HG03520 (cell line): ENCODE measurements around the gene TAF1D.
"Not testable (repeated sequence)": the region's sequence is repeated elsewhere in the genome, so short reads cannot be mapped to it uniquely, and the experiment has no call there.

Experiments used
- ATAC-seq: cut with Tn5 transposase; IDR thresholded peaks from one replicate; pipeline ENCODE4 v1.9.1; 2021; ENCODE audit warnings: mild to moderate bottlenecking, moderate library complexity; ENCODE audit not compliant: unreplicated experiment

TAF1D gene

DNA sequence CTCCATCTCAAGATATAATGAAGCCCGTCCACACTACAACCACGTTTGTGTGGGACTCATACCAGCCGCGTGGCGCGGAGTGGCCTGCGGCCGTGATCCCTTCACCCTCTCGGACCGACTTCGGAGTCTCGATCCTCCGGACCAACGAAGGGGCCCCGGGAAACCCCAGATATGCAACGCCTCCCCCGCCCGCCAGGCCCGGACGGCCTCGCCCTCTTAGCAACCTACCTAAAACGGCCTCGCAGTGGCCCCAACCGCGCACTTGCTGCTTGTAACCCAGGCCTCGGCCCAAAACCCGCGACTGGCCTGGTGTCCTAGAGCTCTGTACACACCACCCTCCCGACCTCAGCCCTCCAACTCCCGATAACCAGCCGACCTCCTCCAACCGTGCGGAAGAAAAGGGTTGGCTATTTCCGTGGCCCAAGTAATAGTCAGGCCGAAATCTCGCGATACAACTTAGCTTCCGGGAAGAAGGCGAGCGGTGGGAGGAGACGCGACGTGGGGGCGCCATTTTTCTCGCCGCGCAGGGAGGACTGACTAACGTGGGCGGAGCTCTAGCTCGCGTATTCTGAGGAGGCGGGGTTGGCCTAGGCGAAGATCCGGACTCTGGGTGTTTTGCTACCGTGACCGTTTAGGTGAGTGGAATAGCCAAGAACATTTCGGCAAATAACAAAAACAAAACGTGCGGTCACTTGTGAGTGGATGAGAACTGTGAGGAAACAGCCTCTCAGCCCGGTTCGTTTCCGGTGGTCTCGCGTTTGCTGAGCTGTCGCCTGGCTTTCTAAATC is at the start of gene TAF1D, which contains the start of gene C11orf54:
Gene TAF1D (minus strand): TSS at position 402 of the 788 bp plus-strand sequence. CDS start 2,191 bp downstream, outside the sequence.
Gene C11orf54 (plus strand): TSS at position 579 of the 788 bp plus-strand sequence. CDS start 5,722 bp downstream, outside the sequence.
- ATAC-seq: peak; percentile 82

DNA sequence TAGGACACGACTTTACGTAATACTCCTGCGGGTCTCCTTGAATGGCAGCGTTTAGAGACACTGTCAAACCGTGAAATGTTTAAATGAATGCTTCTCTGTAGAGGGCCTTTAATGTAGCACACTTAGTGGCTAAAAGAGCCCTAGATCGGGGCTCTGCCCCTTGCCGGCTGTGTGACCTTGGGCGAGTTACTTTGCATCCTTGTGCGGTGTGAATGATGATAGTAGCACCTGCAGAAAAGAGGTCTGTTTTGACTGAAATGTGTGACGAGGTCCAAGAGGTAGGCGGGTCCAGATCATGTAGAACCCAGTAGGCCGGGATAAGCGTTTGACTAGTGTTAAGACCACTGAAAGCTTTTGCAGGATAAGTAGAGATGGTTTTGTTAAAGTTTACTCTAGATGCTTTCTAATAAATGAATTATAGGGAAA is 43.7 kb upstream of the TAF1D start:
- peak; percentile 36 for ATAC-seq

DNA sequence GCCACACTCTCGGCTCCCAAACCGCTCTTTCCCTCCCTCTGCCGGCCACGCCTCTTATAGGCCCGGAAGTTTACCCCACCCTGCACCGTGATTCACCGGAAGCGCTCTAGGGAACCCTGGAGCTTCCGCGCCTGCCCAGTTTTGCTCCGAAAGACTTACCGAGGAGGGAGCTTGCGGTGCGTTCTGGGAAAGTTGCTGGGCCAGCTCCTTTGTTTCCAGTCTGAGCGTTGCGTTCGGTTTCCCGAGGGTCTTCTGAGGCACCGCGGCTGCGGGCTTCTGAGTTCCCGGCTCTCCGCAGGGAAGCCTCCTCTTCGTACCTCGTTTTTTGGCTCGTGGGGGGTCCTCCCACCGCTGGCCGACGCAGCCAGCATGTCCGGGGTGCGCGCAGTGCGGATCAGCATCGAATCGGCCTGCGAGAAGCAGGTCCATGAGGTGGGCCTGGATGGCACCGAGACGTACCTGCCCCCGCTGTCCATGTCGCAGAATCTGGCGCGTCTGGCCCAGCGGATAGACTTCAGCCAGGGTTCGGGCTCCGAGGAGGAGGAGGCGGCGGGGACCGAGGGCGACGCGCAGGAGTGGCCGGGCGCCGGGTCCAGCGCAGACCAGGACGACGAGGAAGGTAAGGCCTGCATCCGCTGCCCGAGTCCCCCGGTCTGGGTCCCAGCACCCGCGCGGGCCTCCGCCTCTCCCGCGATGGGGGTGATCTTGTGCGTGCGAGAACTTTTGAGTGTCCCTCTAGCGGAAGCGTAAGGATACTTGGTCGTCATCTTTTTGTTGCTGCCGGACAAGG is 43.0 kb upstream of the TAF1D start, which contains the start of gene MED17:
Gene MED17 (plus strand): TSS at position 138 of the 790 bp plus-strand sequence. CDS start 232 bp downstream, at position 370.
- ATAC-seq: peak; percentile 95

- ATAC-seq: peak; percentile 38
Measured at GRCh38 chr11:93783765-93784144, 42.5 kb upstream of the TAF1D start.

- no peak for ATAC-seq
Measured at GRCh38 chr11:93783362-93783761, 42.1 kb upstream of the TAF1D start.

DNA sequence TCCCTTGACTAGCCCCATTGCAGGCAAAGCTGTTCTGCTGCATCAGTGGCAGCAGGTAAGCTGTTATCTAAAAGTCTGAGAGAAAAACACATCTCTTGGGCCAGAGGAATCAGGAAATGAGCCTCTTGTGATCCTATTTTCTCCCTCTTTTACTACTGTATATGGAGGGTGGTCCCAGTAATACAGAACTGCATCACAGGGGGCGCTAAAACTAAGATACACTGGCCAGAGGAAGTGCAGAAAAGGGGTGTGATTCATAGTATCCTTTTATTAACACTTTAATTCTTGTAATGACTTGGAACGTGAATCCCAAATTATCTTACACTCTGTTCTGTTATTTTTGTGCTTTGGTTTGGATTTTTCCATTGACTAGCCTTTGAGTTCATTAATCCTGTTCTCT is 34.0 kb upstream of the TAF1D start:
- ATAC-seq: no peak

DNA sequence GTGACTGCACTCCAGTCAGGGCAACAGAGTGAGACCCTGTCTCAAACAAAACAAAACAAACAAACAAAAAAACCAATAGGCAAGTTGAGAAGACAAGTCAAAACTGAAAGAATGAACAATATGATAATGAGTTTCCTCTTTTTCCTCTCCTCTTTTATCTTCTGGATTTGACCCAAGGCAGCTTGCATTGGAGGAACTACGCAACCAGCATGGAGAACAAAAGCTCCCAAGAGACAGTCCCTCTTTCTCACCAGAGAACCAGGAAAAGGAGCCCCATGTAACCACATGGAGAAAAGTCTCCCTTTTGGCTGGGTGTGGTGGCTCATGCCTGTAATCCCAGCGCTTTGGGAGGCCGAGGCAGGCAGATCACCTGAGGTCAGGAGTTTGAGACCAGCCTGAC is 33.3 kb upstream of the TAF1D start:
- ATAC-seq: not testable (repeated sequence)

DNA sequence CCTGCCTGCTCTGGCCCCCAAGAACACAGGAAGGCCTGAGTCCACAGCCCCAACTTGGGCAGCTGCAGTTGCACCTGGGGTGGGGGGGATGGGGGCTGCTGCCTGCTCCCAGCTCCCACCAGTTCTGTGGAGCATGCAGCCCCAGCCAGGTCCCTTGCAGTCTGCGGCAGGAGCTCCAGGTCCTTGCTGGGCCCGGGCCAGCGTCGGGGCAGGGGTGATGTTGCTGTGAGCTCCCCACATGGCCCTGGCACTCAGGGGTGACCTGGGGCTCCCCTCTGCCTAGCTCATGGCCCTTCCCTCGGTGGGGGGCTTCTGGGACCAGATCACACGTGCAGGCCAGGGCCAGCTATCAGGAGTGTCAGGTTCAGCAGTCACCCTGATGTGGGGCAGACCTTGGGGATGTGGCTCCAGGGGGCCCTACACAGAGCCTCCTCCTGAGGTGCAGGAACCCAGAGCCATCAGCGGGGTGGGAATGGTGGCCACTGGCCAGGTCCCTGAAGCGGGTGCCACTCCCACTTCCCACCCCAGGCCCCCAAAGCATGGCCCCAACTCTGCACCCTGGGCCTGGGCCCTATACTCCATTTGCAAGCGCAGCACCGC is 32.4 kb upstream of the TAF1D start:
- no peak for ATAC-seq

GRCh38 chr11:93773045-93773477 is 31.8 kb upstream of the TAF1D start:
- ATAC-seq: no peak

DNA sequence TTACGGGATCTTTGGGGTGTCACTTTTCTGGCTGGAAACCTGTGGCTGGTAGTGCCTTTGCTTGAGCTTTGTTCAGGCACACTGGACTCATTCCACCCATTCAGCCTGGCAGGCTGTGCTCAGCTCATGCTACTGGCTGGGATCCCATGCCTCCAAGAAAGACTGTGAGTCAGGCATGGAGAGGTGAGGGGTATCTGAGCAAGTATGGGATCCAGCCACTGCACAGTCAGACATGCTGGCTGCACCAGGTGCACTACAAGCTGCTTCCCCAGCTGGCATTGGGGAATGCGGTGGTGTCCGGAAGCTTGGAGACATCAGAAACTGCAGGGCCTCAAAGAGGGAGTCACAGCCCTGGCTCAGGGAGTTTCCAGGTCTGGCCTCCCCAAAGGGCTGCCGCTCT is 30.8 kb upstream of the TAF1D start:
- ATAC-seq: no peak

DNA sequence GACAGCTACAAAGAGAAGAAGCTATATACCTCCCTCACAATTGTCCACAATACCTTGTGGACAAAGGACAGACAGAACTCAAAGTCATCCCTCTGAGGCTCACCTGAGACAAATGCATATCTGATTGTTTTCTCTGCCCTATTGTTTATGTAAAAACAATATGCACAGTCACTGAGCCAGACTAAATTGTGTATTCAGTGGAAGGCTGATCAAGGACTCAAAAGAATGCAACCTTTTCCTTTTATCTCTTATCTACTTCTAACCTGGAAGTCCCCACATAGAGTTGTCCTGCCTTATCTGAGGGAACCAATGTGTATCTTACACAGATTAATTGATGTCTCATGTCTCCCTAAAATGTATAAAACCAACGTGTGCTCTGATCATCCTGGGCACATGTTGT is 28.9 kb upstream of the TAF1D start:
- no peak for ATAC-seq

GRCh38 chr11:93767018-93767417 is 25.7 kb upstream of the TAF1D start:
- no peak for ATAC-seq

DNA sequence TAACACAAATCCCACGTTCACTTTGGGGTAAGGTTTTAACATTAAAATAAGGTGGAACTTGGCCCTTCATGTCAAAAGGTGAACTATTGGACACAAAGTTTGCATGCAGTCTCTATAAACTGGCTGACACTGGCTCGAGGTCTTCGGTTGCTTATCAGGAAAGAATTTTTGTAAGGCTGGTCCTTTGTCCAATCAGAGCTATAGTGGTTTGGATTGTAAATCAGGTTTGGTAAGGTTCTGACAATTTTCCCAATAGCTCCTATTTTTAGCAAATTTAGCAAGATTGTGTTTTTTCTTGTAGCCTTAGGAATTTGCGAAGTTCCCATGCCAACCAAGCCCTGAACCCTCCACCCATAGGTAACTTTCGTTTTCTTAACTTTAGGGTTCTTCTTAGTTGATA is 25.2 kb upstream of the TAF1D start:
- ATAC-seq: no peak

- ATAC-seq: no peak
Measured at GRCh38 chr11:93765551-93765950, 24.3 kb upstream of the TAF1D start.

- no peak for ATAC-seq
Measured at GRCh38 chr11:93761910-93762309, 20.6 kb upstream of the TAF1D start.

DNA sequence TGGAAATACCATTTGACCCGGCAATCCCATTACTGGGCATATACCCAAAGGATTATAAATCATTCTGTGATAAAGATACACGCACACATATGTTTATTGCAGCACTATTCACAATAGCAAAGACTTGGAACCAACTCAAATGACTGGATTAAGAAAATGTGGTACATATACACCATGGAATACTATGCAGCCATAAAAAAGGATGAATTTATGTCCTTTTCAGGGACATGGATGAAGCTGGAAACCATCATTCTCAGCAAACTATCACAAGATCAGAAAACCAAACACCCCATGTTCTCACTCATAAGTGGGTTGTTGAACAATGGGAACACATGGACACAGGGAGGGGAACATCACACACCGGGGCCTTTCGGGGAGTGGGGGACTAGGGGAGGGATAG is 17.8 kb upstream of the TAF1D start:
- ATAC-seq: not testable (repeated sequence)

- ATAC-seq: no peak
Measured at GRCh38 chr11:93757924-93758865, 16.9 kb upstream of the TAF1D start.

- no peak for ATAC-seq
Measured at GRCh38 chr11:93757301-93757700, 16.0 kb upstream of the TAF1D start.

DNA sequence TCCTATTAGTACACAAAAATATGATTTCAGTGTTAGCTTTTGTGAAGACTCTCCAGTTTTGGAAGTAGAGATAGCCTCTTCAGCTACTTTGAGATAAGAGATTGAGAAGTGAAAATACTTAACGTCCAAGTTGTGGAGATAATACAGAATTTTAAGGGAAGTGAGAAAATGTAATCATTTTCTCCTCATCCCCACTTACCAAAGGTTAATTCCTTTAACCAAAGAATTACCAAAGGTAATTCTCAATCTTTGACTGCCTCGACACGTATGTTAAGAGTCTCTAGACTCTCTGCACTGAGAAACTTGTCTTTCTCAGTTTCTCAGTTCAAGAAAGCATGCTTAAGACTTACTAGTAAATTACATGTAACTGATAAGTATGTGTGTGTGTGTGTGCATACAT is 15.5 kb upstream of the TAF1D start:
- no peak for ATAC-seq

DNA sequence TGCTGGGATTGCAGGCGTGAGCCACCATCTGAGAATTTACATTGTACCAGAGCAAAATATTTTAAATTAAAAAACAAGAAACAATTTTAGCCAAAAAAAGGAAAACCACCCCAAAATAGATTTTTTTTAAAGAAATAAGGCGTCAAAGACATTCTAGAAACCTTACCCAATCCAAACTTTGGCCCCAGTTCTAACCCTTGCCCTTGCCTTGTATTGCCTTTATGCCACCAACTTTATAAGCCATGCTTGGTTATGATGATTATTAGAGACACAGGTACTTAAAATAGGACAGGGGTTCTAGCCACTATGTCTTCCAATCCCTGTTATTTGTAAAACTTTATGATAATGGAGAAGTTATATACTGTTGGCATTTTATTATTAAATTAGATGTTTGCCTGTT is 11.9 kb upstream of the TAF1D start:
- ATAC-seq: no peak
